GM12878 (cell line): Measurements from ENCODE around the gene OTUB1. TPM values are rescaled to one million over a fixed set of nuclear protein-coding genes. Genes with fewer than 3 reads are reported as not detected.

Experiments used
- FOS ChIP-seq: IDR thresholded peaks from 3 replicates; pipeline ENCODE4 v1.6.1; 2011; ENCODE audit warnings: borderline replicate concordance; ENCODE audit not compliant: insufficient read length; ENCODE audit errors: extremely low read depth
- KLF5 ChIP-seq: fragments of 450-650 bp; IDR thresholded peaks from 2 replicates; pipeline ENCODE4 v1.6.1; 2014; ENCODE audit warnings: mild to moderate bottlenecking; ENCODE audit not compliant: partially characterized antibody
- MTA3 ChIP-seq: IDR thresholded peaks from 2 replicates; pipeline ENCODE4 v1.6.1; 2012; ENCODE audit warnings: low read length, inconsistent platforms, borderline replicate concordance
- SMC3 ChIP-seq: IDR thresholded peaks from 2 replicates; pipeline ENCODE4 v1.6.1; 2011; ENCODE audit warnings: low read length, improper control_type of control experiment, borderline replicate concordance
- TBL1XR1 ChIP-seq: IDR thresholded peaks from 2 replicates; pipeline ENCODE4 v1.6.1; 2012; ENCODE audit warnings: low read depth, low read length, improper control_type of control experiment
- ZBTB40 ChIP-seq: fragments of 450-650 bp; IDR thresholded peaks from 2 replicates; pipeline ENCODE4 v1.6.1; 2016; ENCODE audit warnings: mild to moderate bottlenecking, moderate library complexity, borderline replicate concordance
- polyA plus RNA-seq, 11 experiments: library from polyadenylated mRNA; depleted of rRNA in 4 of 11; unstranded in 6 of 11; stranded (reverse) in 5 of 11; fragments of >200 nt; fragmentation: Nextera tagmentation in 4 of 11; fragmentation: Illumina TruSeq in 1 of 11; extraction: Ambion mirVana in 4 of 11; extraction: Trizol in 1 of 11; gene quantifications; 1 replicate in 1 of 11; 2 replicates in 10 of 11; pipeline versions ENCODE4 v1.2.1 to v1.2.3, GENCODE V29; 2011 to 2016; ENCODE audit warnings: inconsistent platforms in 2 of 11, missing spikeins in 2 of 11, low read depth in 1 of 11
- total RNA-seq, 4 experiments: library from RNA; depleted of rRNA in 3 of 4; stranded (reverse); fragments of >200 nt in 3 of 4; fragmentation: Illumina TruSeq in 1 of 4; extraction: Trizol in 1 of 4; gene quantifications; 2 replicates each; pipeline versions ENCODE4 v1.2.1 to v1.2.3, GENCODE V29; 2013 to 2021
- TF ChIP-seq, protein P1 (sequence below): fragments of 450-650 bp; IDR thresholded peaks from 2 replicates; pipeline ENCODE4 v1.6.1; 2018; ENCODE audit warnings: borderline replicate concordance, mild to moderate bottlenecking; ENCODE audit not compliant: partially characterized antibody
- TF ChIP-seq, protein P2 (sequence below): IDR thresholded peaks from 2 replicates; pipeline ENCODE4 v1.6.1; 2012; ENCODE audit warnings: low read length, inconsistent platforms

The OTUB1 gene
- total and polyA plus RNA-seq, 10 of the 15 experiments (the other 5 are each of a cell fraction or from before 2014, with no cell fraction given): 49.6 to 225 (median 131) TPM

- no peak for TF ChIP-seq ZBTB40
- TF ChIP-seq TBL1XR1: no peak
- TF ChIP-seq, protein P1, sequence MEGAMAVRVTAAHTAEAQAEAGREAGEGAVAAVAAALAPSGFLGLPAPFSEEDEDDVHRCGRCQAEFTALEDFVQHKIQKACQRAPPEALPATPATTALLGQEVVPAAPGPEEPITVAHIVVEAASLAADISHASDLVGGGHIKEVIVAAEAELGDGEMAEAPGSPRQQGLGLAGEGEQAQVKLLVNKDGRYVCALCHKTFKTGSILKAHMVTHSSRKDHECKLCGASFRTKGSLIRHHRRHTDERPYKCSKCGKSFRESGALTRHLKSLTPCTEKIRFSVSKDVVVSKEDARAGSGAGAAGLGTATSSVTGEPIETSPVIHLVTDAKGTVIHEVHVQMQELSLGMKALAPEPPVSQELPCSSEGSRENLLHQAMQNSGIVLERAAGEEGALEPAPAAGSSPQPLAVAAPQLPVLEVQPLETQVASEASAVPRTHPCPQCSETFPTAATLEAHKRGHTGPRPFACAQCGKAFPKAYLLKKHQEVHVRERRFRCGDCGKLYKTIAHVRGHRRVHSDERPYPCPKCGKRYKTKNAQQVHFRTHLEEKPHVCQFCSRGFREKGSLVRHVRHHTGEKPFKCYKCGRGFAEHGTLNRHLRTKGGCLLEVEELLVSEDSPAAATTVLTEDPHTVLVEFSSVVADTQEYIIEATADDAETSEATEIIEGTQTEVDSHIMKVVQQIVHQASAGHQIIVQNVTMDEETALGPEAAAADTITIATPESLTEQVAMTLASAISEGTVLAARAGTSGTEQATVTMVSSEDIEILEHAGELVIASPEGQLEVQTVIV: no peak
- TF ChIP-seq MTA3: no peak
- TF ChIP-seq, protein P2, sequence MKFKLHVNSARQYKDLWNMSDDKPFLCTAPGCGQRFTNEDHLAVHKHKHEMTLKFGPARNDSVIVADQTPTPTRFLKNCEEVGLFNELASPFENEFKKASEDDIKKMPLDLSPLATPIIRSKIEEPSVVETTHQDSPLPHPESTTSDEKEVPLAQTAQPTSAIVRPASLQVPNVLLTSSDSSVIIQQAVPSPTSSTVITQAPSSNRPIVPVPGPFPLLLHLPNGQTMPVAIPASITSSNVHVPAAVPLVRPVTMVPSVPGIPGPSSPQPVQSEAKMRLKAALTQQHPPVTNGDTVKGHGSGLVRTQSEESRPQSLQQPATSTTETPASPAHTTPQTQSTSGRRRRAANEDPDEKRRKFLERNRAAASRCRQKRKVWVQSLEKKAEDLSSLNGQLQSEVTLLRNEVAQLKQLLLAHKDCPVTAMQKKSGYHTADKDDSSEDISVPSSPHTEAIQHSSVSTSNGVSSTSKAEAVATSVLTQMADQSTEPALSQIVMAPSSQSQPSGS: no peak
- TF ChIP-seq SMC3: no peak
- TF ChIP-seq FOS: no peak
- TF ChIP-seq KLF5: no peak
These were observed 40.5 kb downstream of the OTUB1 start (continued) for GRCh38 chr11:64026575-64027205.
